ENCODE measurements around the gene PRSS21.
A peak's percentile ranks its signal among the peaks of the same experiment; 100 is the strongest.

The PRSS21 gene

GRCh38 chr16:2846511-2847310 lies 29.7 kb downstream of the PRSS21 start:
- DNase-seq (ENCODE audit: low spot score in 2 of 2), result no peak
- peaks cover 21% of the 10 kb centered on the region for H3K27me3 Mint-ChIP-seq
- H3K27ac Mint-ChIP-seq, result no peak overlapping the region

GRCh38 chr16:2848933-2849725 lies 32.1 kb downstream of the PRSS21 start:
- ATAC-seq (ENCODE audit: low read depth), result no peak
- no peak overlapping the region for H3K4me3 Mint-ChIP-seq
- H3K4me1 Mint-ChIP-seq, result no peaks in the 10 kb centered on the region
- H3K27me3 Mint-ChIP-seq, result peaks cover 22% of the 10 kb centered on the region
- H3K27ac Mint-ChIP-seq, result no peak overlapping the region
- peaks cover 4% of the 10 kb centered on the region for H3K9me3 Mint-ChIP-seq
- peaks cover 2% of the 10 kb centered on the region for H3K36me3 Mint-ChIP-seq
- DNase-seq (ENCODE audit: low spot score in 2 of 2), result no peak

More at GRCh38 chr16:2846511-2847310, 29.7 kb downstream of the PRSS21 start:
- Mint-ChIP-seq H3K4me1 (no peaks in the 10 kb centered on the region), H3K36me3 (peaks cover 2% of the 10 kb centered on the region), H3K4me3 (no peak overlapping the region), H3K9me3 (peaks cover 2% of the 10 kb centered on the region)
- ATAC-seq (ENCODE audit: low read depth), result no peak

- H3K4me3 Mint-ChIP-seq, result no peak overlapping the region
- H3K9me3 Mint-ChIP-seq, result peaks cover 10% of the 10 kb centered on the region
- DNase-seq (ENCODE audit: low spot score in 2 of 2) (no peak), ATAC-seq (ENCODE audit: low read depth) (no peak)
- H3K27me3 Mint-ChIP-seq, result peaks cover 30% of the 10 kb centered on the region
- no peak overlapping the region for H3K27ac Mint-ChIP-seq
- H3K4me1 Mint-ChIP-seq, result peaks cover 4% of the 10 kb centered on the region
- H3K36me3 Mint-ChIP-seq, result peaks cover 3% of the 10 kb centered on the region
These were observed 35.1 kb downstream of the PRSS21 start for GRCh38 chr16:2852003-2852730.

GRCh38 chr16:2852731-2853507 lies 35.9 kb downstream of the PRSS21 start:
- H3K27me3 Mint-ChIP-seq, result peaks cover 32% of the 10 kb centered on the region
- H3K4me3 Mint-ChIP-seq, result no peak overlapping the region
- peaks cover 5% of the 10 kb centered on the region for H3K36me3 Mint-ChIP-seq

GRCh38 chr16:2853531-2854073 lies 36.6 kb downstream of the PRSS21 start:
- Mint-ChIP-seq H3K4me3 (no peak overlapping the region), H3K4me1 (peaks cover 8% of the 10 kb centered on the region), H3K9me3 (peaks cover 9% of the 10 kb centered on the region), H3K27ac (no peak overlapping the region), H3K36me3 (peaks cover 5% of the 10 kb centered on the region), H3K27me3 (peaks cover 32% of the 10 kb centered on the region)
- ATAC-seq (ENCODE audit: low read depth) (no peak), DNase-seq (ENCODE audit: low spot score in 2 of 2) (no peak)

More at GRCh38 chr16:2852731-2853507, 35.9 kb downstream of the PRSS21 start:
- Mint-ChIP-seq H3K9me3 (peaks cover 9% of the 10 kb centered on the region), H3K4me1 (peaks cover 8% of the 10 kb centered on the region), H3K27ac (no peak overlapping the region)
- DNase-seq (ENCODE audit: low spot score in 2 of 2) (no peak), ATAC-seq (ENCODE audit: low read depth) (no peak)

GRCh38 chr16:2854700-2855309 lies 37.8 kb downstream of the PRSS21 start:
- Mint-ChIP-seq H3K9me3 (peaks cover 9% of the 10 kb centered on the region), H3K4me3 (no peak overlapping the region), H3K27me3 (peaks cover 23% of the 10 kb centered on the region), H3K4me1 (peaks cover 8% of the 10 kb centered on the region), H3K27ac (no peak overlapping the region), H3K36me3 (peaks cover 5% of the 10 kb centered on the region)
- no peak for ATAC-seq (ENCODE audit: low read depth)
- DNase-seq (ENCODE audit: low spot score in 2 of 2), result no peak

GRCh38 chr16:2855536-2855935 lies 38.5 kb downstream of the PRSS21 start:
- Mint-ChIP-seq H3K4me1 (peaks cover 8% of the 10 kb centered on the region), H3K4me3 (no peak overlapping the region), H3K27me3 (peaks cover 25% of the 10 kb centered on the region), H3K9me3 (peaks cover 9% of the 10 kb centered on the region), H3K27ac (no peak overlapping the region), H3K36me3 (peaks cover 5% of the 10 kb centered on the region)
- no peak for DNase-seq (ENCODE audit: low spot score in 2 of 2)
- no peak for ATAC-seq (ENCODE audit: low read depth)

GRCh38 chr16:2856061-2856670 lies 39.1 kb downstream of the PRSS21 start:
- Mint-ChIP-seq H3K27ac (no peak overlapping the region), H3K4me3 (no peak overlapping the region), H3K36me3 (peaks cover 5% of the 10 kb centered on the region), H3K27me3 (peaks cover 26% of the 10 kb centered on the region), H3K4me1 (peaks cover 8% of the 10 kb centered on the region), H3K9me3 (peaks cover 9% of the 10 kb centered on the region)
- peak; percentile 44 for ATAC-seq (ENCODE audit: low read depth)
- no peak for DNase-seq (ENCODE audit: low spot score in 2 of 2)

GRCh38 chr16:2856686-2857450 lies 39.8 kb downstream of the PRSS21 start:
- H3K4me3 Mint-ChIP-seq, result no peak overlapping the region
- H3K27ac Mint-ChIP-seq, result no peak overlapping the region

GRCh38 chr16:2857451-2858244 lies 40.6 kb downstream of the PRSS21 start, which contains the start of gene PRSS22:
PRSS22 (minus strand) TSS chr16:2858170; CDS start chr16:2858104, 66 bp downstream.
- H3K4me3 Mint-ChIP-seq, result peak within 1 kb of the TSS; percentile 31
- ATAC-seq (ENCODE audit: low read depth) (no peak), DNase-seq (ENCODE audit: low spot score in 2 of 2) (no peak)
- H3K4me1 Mint-ChIP-seq, result peaks cover 8% of the 10 kb centered on the region
- peaks cover 9% of the 10 kb centered on the region for H3K9me3 Mint-ChIP-seq
- peaks cover 27% of the 10 kb centered on the region for H3K27me3 Mint-ChIP-seq
- peaks cover 5% of the 10 kb centered on the region for H3K36me3 Mint-ChIP-seq
- no peak within 1 kb of the TSS for H3K27ac Mint-ChIP-seq

More at GRCh38 chr16:2856686-2857450, 39.8 kb downstream of the PRSS21 start:
- peaks cover 5% of the 10 kb centered on the region for H3K36me3 Mint-ChIP-seq
- H3K27me3 Mint-ChIP-seq, result peaks cover 27% of the 10 kb centered on the region
- H3K9me3 Mint-ChIP-seq, result peaks cover 9% of the 10 kb centered on the region
- ATAC-seq (ENCODE audit: low read depth), result no peak
- no peak for DNase-seq (ENCODE audit: low spot score in 2 of 2)
- peaks cover 8% of the 10 kb centered on the region for H3K4me1 Mint-ChIP-seq

- H3K27me3 Mint-ChIP-seq, result peaks cover 27% of the 10 kb centered on the region
- H3K9me3 Mint-ChIP-seq, result peaks cover 9% of the 10 kb centered on the region
- no peak overlapping the region for H3K27ac Mint-ChIP-seq
- H3K4me3 Mint-ChIP-seq, result no peak overlapping the region
- ATAC-seq (ENCODE audit: low read depth) (no peak), DNase-seq (ENCODE audit: low spot score in 2 of 2) (no peak)
- peaks cover 8% of the 10 kb centered on the region for H3K4me1 Mint-ChIP-seq
- H3K36me3 Mint-ChIP-seq, result peaks cover 5% of the 10 kb centered on the region
These were observed 41.4 kb downstream of the PRSS21 start for GRCh38 chr16:2858245-2859025.
